ENCODE results near the gene CBX1.
A peak's percentile ranks its signal among the peaks of the same experiment; 100 is the strongest.

DNA sequence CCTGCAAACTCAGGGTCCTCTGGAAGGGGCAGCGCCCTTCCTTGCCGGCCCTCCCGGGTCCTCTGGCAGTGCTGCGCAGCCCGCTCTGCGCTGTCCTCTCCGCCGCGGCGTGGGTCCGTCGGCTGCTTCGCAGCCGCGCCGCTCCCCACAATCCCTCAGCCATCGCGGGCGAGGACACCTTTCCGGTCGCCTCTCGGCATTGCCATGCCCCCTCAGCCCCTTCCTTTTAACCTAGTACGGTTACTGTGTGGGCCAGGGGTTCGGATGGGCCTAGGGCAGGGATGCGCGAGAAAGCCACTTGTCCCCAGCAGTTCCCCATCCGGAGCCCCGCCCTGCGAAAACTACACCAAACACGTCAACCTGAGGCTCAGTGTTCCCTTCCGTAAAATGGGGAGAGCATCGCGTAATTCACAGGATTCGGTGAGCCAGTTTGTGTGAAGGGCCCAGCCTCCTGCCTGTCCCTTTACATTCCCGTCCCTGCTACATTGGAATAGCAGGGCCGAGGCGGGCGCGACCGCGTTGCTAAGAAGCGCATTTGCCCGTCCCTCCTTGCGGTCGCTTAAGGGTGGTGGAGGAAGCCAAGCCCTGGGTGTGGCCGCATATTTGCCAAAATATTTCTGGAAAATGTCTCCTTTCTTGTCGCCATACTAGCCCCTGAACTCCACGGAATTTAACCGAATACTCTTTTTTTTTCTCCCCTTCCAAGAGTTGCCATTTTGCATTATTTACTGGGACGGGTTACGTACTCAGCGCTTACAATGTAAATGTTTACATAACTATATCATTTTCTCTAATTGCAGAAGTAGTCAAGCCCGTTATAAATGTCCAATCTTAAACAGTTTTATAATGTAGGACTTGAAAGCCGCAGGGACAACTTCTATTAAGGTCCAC, 76.9 kb downstream of the CBX1 start:
- TF ChIP-seq GFI1 (CRISPR knock-in tag; IDR thresholded peaks at IDR 0.05; ENCODE audit: borderline replicate concordance) (no peak; the same call in 1 of the 2 replicates), POLR2AphosphoS5 (IDR thresholded peaks at IDR 0.05; ENCODE audit: low read depth, low read length) (no peak), SMAD1 (CRISPR knock-in tag; IDR thresholded peaks at IDR 0.05; ENCODE audit: borderline replicate concordance, low read depth) (no peak), FOXJ3 (CRISPR knock-in tag; IDR thresholded peaks at IDR 0.05; ENCODE audit: borderline replicate concordance) (no peak), EZH2 (conservative IDR thresholded peaks at IDR 0.05; ENCODE audit: low read depth, low read length) (peak; percentile 80; the same call in 1 of the 2 replicates), FOXA3 (CRISPR knock-in tag; IDR thresholded peaks at IDR 0.05) (no peak)
- TF ChIP-seq, protein P1, sequence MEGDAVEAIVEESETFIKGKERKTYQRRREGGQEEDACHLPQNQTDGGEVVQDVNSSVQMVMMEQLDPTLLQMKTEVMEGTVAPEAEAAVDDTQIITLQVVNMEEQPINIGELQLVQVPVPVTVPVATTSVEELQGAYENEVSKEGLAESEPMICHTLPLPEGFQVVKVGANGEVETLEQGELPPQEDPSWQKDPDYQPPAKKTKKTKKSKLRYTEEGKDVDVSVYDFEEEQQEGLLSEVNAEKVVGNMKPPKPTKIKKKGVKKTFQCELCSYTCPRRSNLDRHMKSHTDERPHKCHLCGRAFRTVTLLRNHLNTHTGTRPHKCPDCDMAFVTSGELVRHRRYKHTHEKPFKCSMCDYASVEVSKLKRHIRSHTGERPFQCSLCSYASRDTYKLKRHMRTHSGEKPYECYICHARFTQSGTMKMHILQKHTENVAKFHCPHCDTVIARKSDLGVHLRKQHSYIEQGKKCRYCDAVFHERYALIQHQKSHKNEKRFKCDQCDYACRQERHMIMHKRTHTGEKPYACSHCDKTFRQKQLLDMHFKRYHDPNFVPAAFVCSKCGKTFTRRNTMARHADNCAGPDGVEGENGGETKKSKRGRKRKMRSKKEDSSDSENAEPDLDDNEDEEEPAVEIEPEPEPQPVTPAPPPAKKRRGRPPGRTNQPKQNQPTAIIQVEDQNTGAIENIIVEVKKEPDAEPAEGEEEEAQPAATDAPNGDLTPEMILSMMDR (CRISPR knock-in tag; IDR thresholded peaks at IDR 0.05) = no peak; the same call in 1 of the 2 replicates
- TF ChIP-seq, protein P2, sequence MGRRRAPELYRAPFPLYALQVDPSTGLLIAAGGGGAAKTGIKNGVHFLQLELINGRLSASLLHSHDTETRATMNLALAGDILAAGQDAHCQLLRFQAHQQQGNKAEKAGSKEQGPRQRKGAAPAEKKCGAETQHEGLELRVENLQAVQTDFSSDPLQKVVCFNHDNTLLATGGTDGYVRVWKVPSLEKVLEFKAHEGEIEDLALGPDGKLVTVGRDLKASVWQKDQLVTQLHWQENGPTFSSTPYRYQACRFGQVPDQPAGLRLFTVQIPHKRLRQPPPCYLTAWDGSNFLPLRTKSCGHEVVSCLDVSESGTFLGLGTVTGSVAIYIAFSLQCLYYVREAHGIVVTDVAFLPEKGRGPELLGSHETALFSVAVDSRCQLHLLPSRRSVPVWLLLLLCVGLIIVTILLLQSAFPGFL (CRISPR knock-in tag; IDR thresholded peaks at IDR 0.05) = no peak
